LNCAP (cell line): Measurements from ENCODE around the gene RAB11B.

Source experiments
- TF ChIP-seq, protein P1 (sequence below): fragments of 450-650 bp; IDR thresholded peaks from 2 replicates; pipeline ENCODE4 v1.5.1; 2017; ENCODE audit warnings: mild to moderate bottlenecking

RAB11B gene

GRCh38 chr19:8441725-8442544, 51.8 kb downstream of the RAB11B start:
- TF ChIP-seq, protein P1, sequence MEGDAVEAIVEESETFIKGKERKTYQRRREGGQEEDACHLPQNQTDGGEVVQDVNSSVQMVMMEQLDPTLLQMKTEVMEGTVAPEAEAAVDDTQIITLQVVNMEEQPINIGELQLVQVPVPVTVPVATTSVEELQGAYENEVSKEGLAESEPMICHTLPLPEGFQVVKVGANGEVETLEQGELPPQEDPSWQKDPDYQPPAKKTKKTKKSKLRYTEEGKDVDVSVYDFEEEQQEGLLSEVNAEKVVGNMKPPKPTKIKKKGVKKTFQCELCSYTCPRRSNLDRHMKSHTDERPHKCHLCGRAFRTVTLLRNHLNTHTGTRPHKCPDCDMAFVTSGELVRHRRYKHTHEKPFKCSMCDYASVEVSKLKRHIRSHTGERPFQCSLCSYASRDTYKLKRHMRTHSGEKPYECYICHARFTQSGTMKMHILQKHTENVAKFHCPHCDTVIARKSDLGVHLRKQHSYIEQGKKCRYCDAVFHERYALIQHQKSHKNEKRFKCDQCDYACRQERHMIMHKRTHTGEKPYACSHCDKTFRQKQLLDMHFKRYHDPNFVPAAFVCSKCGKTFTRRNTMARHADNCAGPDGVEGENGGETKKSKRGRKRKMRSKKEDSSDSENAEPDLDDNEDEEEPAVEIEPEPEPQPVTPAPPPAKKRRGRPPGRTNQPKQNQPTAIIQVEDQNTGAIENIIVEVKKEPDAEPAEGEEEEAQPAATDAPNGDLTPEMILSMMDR = no peak

DNA sequence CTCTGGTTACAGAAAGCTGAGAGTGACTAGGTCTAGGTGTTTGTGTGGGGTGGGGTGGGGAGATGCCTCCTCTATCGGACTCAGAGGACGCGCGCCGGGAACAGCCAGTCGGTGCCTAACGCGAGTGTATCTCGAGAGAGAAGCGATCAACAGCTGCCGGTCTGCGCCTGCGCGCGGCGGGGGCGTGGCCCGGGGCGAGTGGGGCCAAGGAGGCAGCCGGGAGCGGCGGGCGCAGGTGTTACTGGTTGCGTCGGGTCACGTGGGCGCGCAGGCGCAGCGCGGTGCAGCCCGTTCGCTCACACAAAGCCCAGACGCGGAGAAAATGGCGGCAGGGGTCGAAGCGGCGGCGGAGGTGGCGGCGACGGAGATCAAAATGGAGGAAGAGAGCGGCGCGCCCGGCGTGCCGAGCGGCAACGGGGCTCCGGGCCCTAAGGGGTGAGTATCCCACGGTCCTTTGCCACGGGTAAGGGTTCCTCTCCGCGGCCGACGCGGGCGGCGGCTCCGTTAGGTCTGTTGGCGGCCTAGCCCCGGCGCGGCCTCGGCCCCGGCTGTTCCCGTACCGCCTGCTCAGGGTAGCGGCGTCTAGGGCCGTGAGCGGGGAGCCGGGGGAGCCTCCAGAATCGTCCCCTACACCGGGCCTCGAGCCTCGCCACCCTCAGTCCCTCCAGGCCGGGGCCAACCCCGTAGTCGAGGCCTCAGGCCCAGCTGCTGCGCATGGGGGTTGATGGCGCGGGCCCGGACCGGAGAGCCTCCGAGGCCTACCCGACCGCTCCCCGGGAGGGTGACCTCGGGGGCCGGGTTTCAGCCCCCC, 54.7 kb downstream of the RAB11B start, which contains the start of gene HNRNPM:
TSS of gene HNRNPM (plus strand) at position 299 of the 811 bp plus-strand sequence. CDS start at position 323, 24 bp downstream.
- TF ChIP-seq, protein P1 = no peak

DNA sequence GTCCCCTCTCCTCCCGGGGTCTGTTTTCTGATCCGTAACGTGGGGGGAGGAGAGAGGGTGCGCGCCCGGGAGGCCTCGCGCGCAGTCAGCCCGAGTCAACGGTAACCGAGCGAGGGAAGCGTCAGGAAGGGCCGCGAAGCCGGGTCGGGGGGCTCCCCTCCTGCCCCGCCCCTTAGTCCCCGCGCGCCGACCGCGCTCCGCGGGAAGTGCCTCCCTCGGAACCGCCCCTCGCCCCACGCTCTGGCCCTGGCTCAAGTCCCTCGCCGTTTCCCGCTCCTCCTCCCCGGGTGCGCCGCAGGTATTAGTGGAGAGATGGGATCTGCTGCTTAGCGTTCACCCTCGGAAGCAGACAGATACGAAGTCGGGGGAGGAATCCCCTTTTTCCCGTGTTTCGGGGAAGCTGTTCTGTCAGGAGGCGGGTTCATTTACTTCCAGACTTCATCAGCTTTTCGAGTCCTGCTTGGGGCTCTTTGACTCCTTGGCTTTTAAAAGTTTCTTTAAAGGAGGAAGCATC, 55.4 kb downstream of the RAB11B start:
- TF ChIP-seq, protein P1 = no peak

DNA sequence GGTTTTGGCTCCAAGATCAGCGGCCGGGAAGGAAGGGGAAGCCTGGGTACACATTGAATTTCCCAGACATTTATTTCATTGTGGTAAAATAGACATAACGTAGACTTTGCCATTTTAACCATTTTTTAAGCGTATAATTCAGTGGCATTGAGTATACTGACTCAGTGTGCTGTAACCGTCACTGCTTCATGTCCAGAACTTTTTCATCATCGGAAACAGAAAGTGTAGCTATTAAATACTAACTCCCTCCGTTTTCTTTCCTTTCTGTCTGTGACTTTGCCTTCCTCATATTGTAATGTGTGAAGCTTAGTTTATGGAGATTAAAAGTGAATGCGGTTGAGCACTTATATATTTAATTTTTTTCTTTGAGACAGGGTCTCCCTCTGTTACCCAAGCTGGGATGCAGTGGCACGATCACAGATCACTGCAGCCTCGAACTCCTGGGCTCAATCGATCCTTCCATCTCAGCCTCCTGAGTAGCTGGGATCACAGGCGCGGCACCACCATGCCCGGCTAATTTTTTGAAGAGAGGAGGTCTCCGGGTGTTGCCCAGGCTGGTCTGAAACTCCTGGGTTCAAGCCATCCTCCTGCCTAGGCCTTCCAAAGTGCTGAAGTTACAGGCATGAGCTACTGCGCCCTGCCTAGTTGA, 56.0 kb downstream of the RAB11B start:
- TF ChIP-seq, protein P1 = no peak

- TF ChIP-seq, protein P1 = no peak
Measured at GRCh38 chr19:8449830-8450229, 59.7 kb downstream of the RAB11B start.

DNA sequence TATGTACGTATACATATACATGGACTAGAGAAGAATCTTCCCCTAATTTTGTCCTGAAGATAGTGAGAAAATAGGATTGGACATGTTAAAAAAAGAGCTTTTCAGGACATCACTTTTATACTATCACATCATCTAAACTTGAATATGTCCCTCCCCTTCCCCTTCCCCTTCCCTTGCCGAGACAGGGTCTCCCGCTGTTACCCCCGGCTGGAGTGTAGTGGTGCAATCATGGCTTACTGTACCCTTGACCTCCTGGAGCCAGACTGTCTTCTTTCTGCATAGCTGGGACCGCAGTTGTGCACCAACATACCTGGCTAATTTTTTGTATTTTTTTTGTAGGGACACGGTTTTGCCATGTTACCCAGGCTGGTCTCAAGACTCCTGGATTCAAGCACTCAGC, 61.2 kb downstream of the RAB11B start:
- TF ChIP-seq, protein P1 = no peak

GRCh38 chr19:8451885-8452284, 61.7 kb downstream of the RAB11B start:
- TF ChIP-seq, protein P1 = no peak
